Heart right ventricle (tissue), 16 donors: ENCODE measurements around the gene REPS1. TPM values are rescaled to one million over a fixed set of nuclear protein-coding genes. Genes with fewer than 3 reads are reported as not detected.

Source experiments
- ATAC-seq, 8 donors: fragments of 200-7000 bp; cut with Tn5 transposase; one replicate each; pipeline ENCODE4 v1.9.1; 2020; ENCODE audit warnings: mild to moderate bottlenecking in 8 of 8, moderate library complexity in 8 of 8, moderate number of reproducible peaks in 1 of 8
- DNase-seq, 2 donors: peaks; one replicate each; pipeline ENCODE4 v3.0.0-alpha.2; 2020
- H3K27ac ChIP-seq, 10 donors: fragments of 200-600 bp; sonication (generic) in 2 of 10; one replicate each; pipeline versions ENCODE4 v1.5.0 to v1.8.0; 2020 to 2022; ENCODE audit warnings: mild to moderate bottlenecking in 3 of 10
- H3K27me3 ChIP-seq, 7 donors: fragments of 200-600 bp; one replicate each; pipeline ENCODE4 v1.8.0; 2021 to 2022; ENCODE audit warnings: mild to moderate bottlenecking in 2 of 7
- H3K36me3 ChIP-seq, 9 donors: fragments of 200-600 bp; sonication (generic) in 1 of 9; one replicate each; pipeline versions ENCODE4 v1.5.0 to v1.8.0; 2020 to 2022; ENCODE audit warnings: mild to moderate bottlenecking in 2 of 9
- H3K4me1 ChIP-seq, 9 donors: fragments of 200-600 bp; sonication (generic) in 1 of 9; one replicate each; pipeline versions ENCODE4 v1.5.0 to v1.8.0; 2020 to 2022; ENCODE audit warnings: mild to moderate bottlenecking in 4 of 9
- H3K4me3 ChIP-seq, 10 donors: fragments of 200-600 bp; sonication (generic) in 2 of 10; one replicate each; pipeline versions ENCODE4 v1.5.0 to v1.8.0; 2020 to 2022; ENCODE audit warnings: mild to moderate bottlenecking in 7 of 10, moderate library complexity in 2 of 10
- H3K9me3 ChIP-seq, 11 donors: fragments of 200-600 bp in 10 of 11; sonication (generic) in 2 of 11; one replicate each; pipeline versions ENCODE4 v1.5.0 to v1.8.0; 2013 to 2022; ENCODE audit warnings: mild to moderate bottlenecking in 2 of 11, control low read depth in 1 of 11, moderate library complexity in 1 of 11
- WGBS, 2 donors: extraction: QIAGEN DNeasy Blood & Tissue Kit; methylation state at CpG; one replicate each; pipeline ENCODE4 v1.1.7; 2013; ENCODE audit warnings: inconsistent platforms in 1 of 2; 5-methylcytosine and 5-hydroxymethylcytosine counted together
- intact Hi-C, 10 donors: fragments of 100-400 bp; cut with DNase I; formaldehyde crosslinking; loops; one replicate each; pipeline versions ENCODE4 v1.11.1 to v1.14.2; 2022
- polyA plus RNA-seq, 2 donors: library from polyadenylated mRNA; stranded (reverse); fragments of 200-250 nt; gene quantifications; one replicate each; pipeline ENCODE4 v1.2.3, GENCODE V29; 2013
- total RNA-seq, 10 donors: library from RNA; stranded (reverse); fragmentation: NEBNext Ultra II Directional in 3 of 10; extraction: Animal tissue kit (Norgen Biotek cat#: 25700) in 3 of 10; gene quantifications; one replicate each; pipeline versions ENCODE4 v1.2.1 to v1.2.4, GENCODE V29; 2021 to 2023
- TF ChIP-seq, protein P1 (sequence below), 9 donors: fragments of 200-600 bp; sonication (generic) in 2 of 9; IDR thresholded peaks; one replicate each; pipeline versions ENCODE4 v1.5.0 to v1.8.0; 2021 to 2022; ENCODE audit warnings: antibody characterized with exemption in 9 of 9, mild to moderate bottlenecking in 5 of 9, moderate library complexity in 1 of 9
- donor health status: Arrhythmogenic right ventricular cardiomyopathy.
- donor health status: ischemic (EF 13 %, LVEDD 7.1; RV severe dilation, severe dysfunction).
- donor health status: healthy with polysubstance abuse.
- donor health status: DM: no; HTN: yes; CAD: no.
- donor health status: DM: no; HTN: no; CAD: no.
- donor health status: ischemic (EF 25% LVEDD 6.9; RV normal size, moderate dysfunction).
- donor health status: ischemic (EF 25% LVEDD 5.7; RV mildly dilated, moderate dysfunction).
- donor health status: healthy.
- donor health status: DM: yes; HTN: yes; CAD: no.
- donor health status: Ischemic cardiomyopathy.
- donor health status: ischemic (EF 35%, LVEDD 5.7; RV mildly dilated, moderate dysfunction).
- donor health status: nonischemic (EF 11% LVEDD 7.7; RV severe dilation, severe dysfunction).
- donor health status: DM: yes; HTN: yes; CAD: no.
- donor health status: PGD.
- donor health status: ischemic (EF 29% LVEDD 5.4; RV normal size, mild dysfunction).
- donor health status: nonischemic (EF 23%, LVEDD 6.1; RV moderate dilation, normal function).

Gene REPS1
- total and polyA plus RNA-seq, 12 donors, result 30.2 to 43.9 (median 39.4) TPM

- intact Hi-C loops, result no loop called here
- Histone ChIP-seq H3K27me3 (no peaks in the 10 kb centered on the region), H3K27ac (no peak overlapping the region), H3K9me3 (no peaks in the 10 kb centered on the region), H3K4me3 (no peak overlapping the region), H3K36me3 (no peaks in the 10 kb centered on the region), H3K4me1 (peaks cover 0 to 17% (median 11%) of the 10 kb centered on the region in 9 donors)
- ATAC-seq, result no peak
- DNase-seq, result no peak
- TF ChIP-seq, protein P1, sequence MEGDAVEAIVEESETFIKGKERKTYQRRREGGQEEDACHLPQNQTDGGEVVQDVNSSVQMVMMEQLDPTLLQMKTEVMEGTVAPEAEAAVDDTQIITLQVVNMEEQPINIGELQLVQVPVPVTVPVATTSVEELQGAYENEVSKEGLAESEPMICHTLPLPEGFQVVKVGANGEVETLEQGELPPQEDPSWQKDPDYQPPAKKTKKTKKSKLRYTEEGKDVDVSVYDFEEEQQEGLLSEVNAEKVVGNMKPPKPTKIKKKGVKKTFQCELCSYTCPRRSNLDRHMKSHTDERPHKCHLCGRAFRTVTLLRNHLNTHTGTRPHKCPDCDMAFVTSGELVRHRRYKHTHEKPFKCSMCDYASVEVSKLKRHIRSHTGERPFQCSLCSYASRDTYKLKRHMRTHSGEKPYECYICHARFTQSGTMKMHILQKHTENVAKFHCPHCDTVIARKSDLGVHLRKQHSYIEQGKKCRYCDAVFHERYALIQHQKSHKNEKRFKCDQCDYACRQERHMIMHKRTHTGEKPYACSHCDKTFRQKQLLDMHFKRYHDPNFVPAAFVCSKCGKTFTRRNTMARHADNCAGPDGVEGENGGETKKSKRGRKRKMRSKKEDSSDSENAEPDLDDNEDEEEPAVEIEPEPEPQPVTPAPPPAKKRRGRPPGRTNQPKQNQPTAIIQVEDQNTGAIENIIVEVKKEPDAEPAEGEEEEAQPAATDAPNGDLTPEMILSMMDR (IDR thresholded peaks at IDR 0.05), result no peak
- WGBS, 2 donors, result 81 to 85% methylated on average over 5 of the region's 5 CpGs
Observed at GRCh38 chr6:138991206-138991605, 3.2 kb upstream of the REPS1 start.

GRCh38 chr6:138989098-138989983 is 1.3 kb upstream of the REPS1 start:
- peak overlapping the region in 2 of 10 donors; percentile 95 to 97 for H3K27ac ChIP-seq
- H3K27me3 ChIP-seq, result no peaks in the 10 kb centered on the region
- intact Hi-C loops, result loop anchor here in 9 of 10 donors (2.0 to 10.0 kb wide), 7 partner anchors 37 to 175 kb away; partner anchors contain the start of gene ABRACL (in 1 of the 9)
- H3K36me3 ChIP-seq, result no peaks in the 10 kb centered on the region
- TF ChIP-seq, protein P1 (IDR thresholded peaks at IDR 0.05), result no peak
- WGBS, 2 donors, result 96 to 98% methylated on average over 5 of the region's 5 CpGs
- H3K9me3 ChIP-seq, result no peaks in the 10 kb centered on the region
- peaks cover 0 to 35% (median 30%) of the 10 kb centered on the region in 9 donors for H3K4me1 ChIP-seq
- no peak overlapping the region for H3K4me3 ChIP-seq
- ATAC-seq (no peak), DNase-seq (no peak)

DNA sequence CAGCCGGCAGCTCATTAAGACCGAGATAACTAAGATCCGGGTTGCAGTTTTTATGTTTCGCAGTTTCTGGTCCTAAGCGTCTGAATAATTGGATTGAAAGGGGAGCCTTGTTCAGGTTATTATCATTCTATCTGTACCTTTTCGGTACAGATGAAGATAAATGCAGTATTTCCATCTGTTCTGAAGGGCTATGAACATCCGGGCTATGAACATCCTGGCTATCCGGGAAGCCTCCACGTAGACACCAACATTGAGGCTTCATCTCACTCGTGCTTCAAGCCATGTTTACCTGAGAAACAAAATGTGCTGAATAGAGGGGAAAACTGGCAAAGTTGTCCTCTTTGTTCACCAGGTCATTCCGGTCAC is 399 bp upstream of the REPS1 start:
- Histone ChIP-seq H3K27me3 (no peaks in the 10 kb centered on the region), H3K4me3 (peak overlapping the region in 9 of 10 donors; percentile 75 to 97 (median 92)), H3K36me3 (no peaks in the 10 kb centered on the region), H3K9me3 (no peaks in the 10 kb centered on the region), H3K27ac (peak overlapping the region in 9 of 10 donors; percentile 79 to 97 (median 94)), H3K4me1 (peaks cover 0 to 43% (median 35%) of the 10 kb centered on the region in 9 donors)
- ATAC-seq (peak in 4 of 8 donors; percentile 2 to 8 (median 4)), DNase-seq (no peak)
- intact Hi-C loops, result loop anchor here in 9 of 10 donors (1.0 to 10.0 kb wide), 8 partner anchors 36 to 174 kb away; partner anchors contain the start of gene ABRACL (in 1 of the 9)
- TF ChIP-seq, protein P1 (IDR thresholded peaks at IDR 0.05), result peak in 3 of 9 donors; percentile 17 to 53 (median 18)
- WGBS, 2 donors, result 9 to 11% methylated on average over 11 of the region's 11 CpGs

GRCh38 chr6:138987080-138987642 is 892 bp downstream of the REPS1 start:
- no peaks in the 10 kb centered on the region for H3K9me3 ChIP-seq
- no peaks in the 10 kb centered on the region for H3K36me3 ChIP-seq
- ATAC-seq (peak in 7 of 8 donors; percentile 5 to 39 (median 16)), DNase-seq (peak; percentile 15 to 45)
- intact Hi-C loops, result loop anchor here in 6 of 10 donors (2.0 to 10.0 kb wide), 6 partner anchors 35 to 170 kb away; partner anchors contain the start of gene ABRACL (in 1 of the 6)
- peak overlapping the region; percentile 79 to 97 (median 94) for H3K27ac ChIP-seq
- no peaks in the 10 kb centered on the region for H3K27me3 ChIP-seq
- WGBS, 2 donors, result 0% methylated on average over 29 to 35 of the region's 35 CpGs
- H3K4me3 ChIP-seq, result peak overlapping the region; percentile 64 to 97 (median 92)
- TF ChIP-seq, protein P1 (IDR thresholded peaks at IDR 0.05), result no peak
- H3K4me1 ChIP-seq, result peaks cover 0 to 56% (median 45%) of the 10 kb centered on the region in 9 donors
